PC-3 (cell line): ENCODE results near the gene CORO2A. TPM values are rescaled to one million over a fixed set of nuclear protein-coding genes. Genes with fewer than 3 reads are reported as not detected.

ENCODE experiments used
- ATAC-seq: fragments of 200-7000 bp; cut with Tn5 transposase; 2 replicates; pipeline ENCODE4 v1.9.1; 2020; ENCODE audit warnings: mild to moderate bottlenecking, moderate library complexity
- BruUV-seq: library from RNA; stranded (reverse); fragments of 400-500 nt; replicated peaks from 2 replicates; lab custom pipeline; 2021; lab: Mats Ljungman, UMichigan
- CTCF ChIA-PET: fragments of 300-600 bp; sonication (Branson Sonifier 250); formaldehyde crosslinking; loops from one replicate; lab custom pipeline; 2022; ENCODE audit warnings: antibody characterized with exemption; lab: Charles Lee
- POLR2A ChIA-PET: fragments of 300-600 bp; sonication (Branson Sonifier 250); formaldehyde crosslinking; loops from one replicate; lab custom pipeline; 2022; ENCODE audit warnings: antibody characterized with exemption; ENCODE audit not compliant: unreplicated experiment; lab: Charles Lee
- DNase-seq: peaks from one replicate; pipeline ENCODE4 v3.0.0-alpha.2; 2015
- H2AFZ ChIP-seq: fragments of 300-600 bp; sonication (generic); 2 replicates; pipeline ENCODE4 v1.6.0; 2016; ENCODE audit warnings: antibody characterized with exemption, low read length
- H3F3A ChIP-seq: fragments of 300-600 bp; sonication (generic); one replicate; pipeline ENCODE4 v1.6.0; 2017; ENCODE audit warnings: antibody characterized with exemption, low read length, control low read depth, mild to moderate bottlenecking; ENCODE audit not compliant: unreplicated experiment
- H3K27ac ChIP-seq: fragments of 300-600 bp; sonication (generic); 2 replicates; pipeline ENCODE4 v1.5.1; 2016; ENCODE audit warnings: mild to moderate bottlenecking, low read length
- H3K27me3 ChIP-seq: fragments of 300-600 bp; sonication (generic); 2 replicates; pipeline ENCODE4 v1.6.1; 2016; ENCODE audit warnings: low read length, mixed read lengths
- H3K36me3 ChIP-seq: fragments of 300-600 bp; sonication (generic); 2 replicates; pipeline ENCODE4 v1.6.1; 2016; ENCODE audit warnings: low read depth, mixed run types, low read length, mixed read lengths
- H3K4me1 ChIP-seq: fragments of 300-600 bp; sonication (generic); 2 replicates; pipeline ENCODE4 v1.5.1; 2016; ENCODE audit warnings: low read length; ENCODE audit not compliant: insufficient read depth
- H3K4me2 ChIP-seq: fragments of 300-600 bp; sonication (generic); 2 replicates; pipeline ENCODE4 v1.6.0; 2016; ENCODE audit warnings: low read length
- H3K4me3 ChIP-seq: fragments of 300-600 bp; sonication (generic); 2 replicates; pipeline ENCODE4 v1.5.1; 2016; ENCODE audit warnings: mild to moderate bottlenecking, low read length, mixed read lengths
- H3K79me2 ChIP-seq: fragments of 300-600 bp; sonication (generic); 2 replicates; pipeline ENCODE4 v1.6.1; 2017; ENCODE audit warnings: low read length, mixed read lengths
- H3K9ac ChIP-seq: fragments of 300-600 bp; sonication (generic); 2 replicates; pipeline ENCODE4 v1.6.0; 2016; ENCODE audit warnings: mild to moderate bottlenecking, low read length
- H3K9me2 ChIP-seq: fragments of 300-600 bp; sonication (generic); replicated peaks from 2 replicates; pipeline ENCODE4 v1.6.1; 2016; ENCODE audit warnings: mixed run types, low read length, mixed read lengths
- H3K9me3 ChIP-seq: fragments of 300-600 bp; sonication (generic); 2 replicates; pipeline ENCODE4 v1.6.1; 2016; ENCODE audit warnings: low read length, mixed read lengths
- H4K20me1 ChIP-seq: fragments of 300-600 bp; sonication (generic); 2 replicates; pipeline ENCODE4 v1.6.1; 2016; ENCODE audit warnings: low read length, mixed read lengths
- EZH2 ChIP-seq: fragments of 300-600 bp; sonication (generic); IDR thresholded peaks from one replicate; pipeline ENCODE4 v1.6.1; 2017; ENCODE audit warnings: antibody characterized with exemption, mild to moderate bottlenecking, low read length; ENCODE audit not compliant: unreplicated experiment
- EZH2phosphoT487 ChIP-seq: fragments of 300-600 bp; sonication (generic); IDR thresholded peaks from 2 replicates; pipeline ENCODE4 v1.6.1; 2018; ENCODE audit warnings: mild to moderate bottlenecking, antibody characterized with exemption, low read length, borderline replicate concordance
- intact Hi-C: fragments of 100-400 bp; cut with micrococcal nuclease; formaldehyde crosslinking; loops from 2 replicates; pipeline ENCODE4 v1.9.0; 2023
- total RNA-seq: library from RNA; depleted of rRNA; stranded (reverse); fragments of >200 nt; gene quantifications from 2 replicates; pipeline ENCODE4 v1.2.3, GENCODE V29; 2014
- TF ChIP-seq, protein P1 (sequence below): fragments of 300-600 bp; sonication (generic); conservative IDR thresholded peaks from 2 replicates; pipeline ENCODE4 v1.5.1; 2017; ENCODE audit warnings: antibody characterized with exemption, low read depth, mild to moderate bottlenecking, low read length

Gene CORO2A
- total RNA-seq, 1 experiment from 2014 or later, result 2.2 TPM

DNA sequence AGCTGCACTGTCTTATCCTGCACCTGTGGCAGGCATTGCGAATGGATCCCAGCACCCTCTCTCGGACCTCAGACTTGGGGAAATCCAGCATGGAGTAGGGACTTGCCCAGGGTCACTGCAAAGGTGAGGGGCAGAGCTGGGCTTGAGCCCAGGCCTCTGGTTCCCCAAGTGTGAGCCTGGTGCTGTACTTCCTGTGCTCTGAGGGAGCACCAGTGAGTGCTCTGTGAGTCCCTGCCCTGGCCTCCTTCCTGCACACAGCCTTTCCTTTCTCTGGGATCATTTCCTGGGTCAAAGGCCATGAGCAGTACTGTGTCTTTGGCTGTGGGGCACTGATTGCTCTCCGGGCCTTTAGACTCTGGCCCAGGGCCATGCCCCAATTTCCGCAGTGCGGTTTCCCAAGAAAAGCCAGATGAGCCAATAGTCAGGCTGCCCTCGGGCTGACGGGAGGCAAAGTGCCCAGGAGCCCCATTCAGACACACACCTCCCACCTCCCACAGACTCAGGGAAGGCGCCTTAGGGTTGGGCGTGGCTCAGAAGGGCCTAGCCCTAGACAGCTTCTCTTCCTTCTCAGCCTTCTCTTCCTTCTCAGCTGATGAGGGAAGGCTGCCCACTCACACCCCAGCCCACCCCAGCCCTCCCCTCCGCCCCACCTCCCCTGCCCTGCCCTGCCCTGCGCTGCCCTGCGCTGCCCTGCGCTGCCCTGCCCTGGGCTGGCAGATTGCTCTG lies 50.1 kb downstream of the CORO2A start:
- no TSS peak for BruUV-seq
- no peak overlapping the region; the same call in 1 of the 2 replicates for H3K9ac ChIP-seq
- H3K27me3 ChIP-seq, result no peaks in the 10 kb centered on the region
- TF ChIP-seq EZH2, result no peak
- TF ChIP-seq, protein P1, sequence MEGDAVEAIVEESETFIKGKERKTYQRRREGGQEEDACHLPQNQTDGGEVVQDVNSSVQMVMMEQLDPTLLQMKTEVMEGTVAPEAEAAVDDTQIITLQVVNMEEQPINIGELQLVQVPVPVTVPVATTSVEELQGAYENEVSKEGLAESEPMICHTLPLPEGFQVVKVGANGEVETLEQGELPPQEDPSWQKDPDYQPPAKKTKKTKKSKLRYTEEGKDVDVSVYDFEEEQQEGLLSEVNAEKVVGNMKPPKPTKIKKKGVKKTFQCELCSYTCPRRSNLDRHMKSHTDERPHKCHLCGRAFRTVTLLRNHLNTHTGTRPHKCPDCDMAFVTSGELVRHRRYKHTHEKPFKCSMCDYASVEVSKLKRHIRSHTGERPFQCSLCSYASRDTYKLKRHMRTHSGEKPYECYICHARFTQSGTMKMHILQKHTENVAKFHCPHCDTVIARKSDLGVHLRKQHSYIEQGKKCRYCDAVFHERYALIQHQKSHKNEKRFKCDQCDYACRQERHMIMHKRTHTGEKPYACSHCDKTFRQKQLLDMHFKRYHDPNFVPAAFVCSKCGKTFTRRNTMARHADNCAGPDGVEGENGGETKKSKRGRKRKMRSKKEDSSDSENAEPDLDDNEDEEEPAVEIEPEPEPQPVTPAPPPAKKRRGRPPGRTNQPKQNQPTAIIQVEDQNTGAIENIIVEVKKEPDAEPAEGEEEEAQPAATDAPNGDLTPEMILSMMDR, result no peak
- TF ChIP-seq EZH2phosphoT487, result no peak
- H2AFZ ChIP-seq, result peak overlapping the region; percentile 11; the same call in 1 of the 2 replicates
- DNase-seq (peak; percentile 88), ATAC-seq (peak; percentile 84)
- H3K27ac ChIP-seq, result peak overlapping the region; percentile 60
- H3K4me1 ChIP-seq, result peaks cover 39% of the 10 kb centered on the region
- H3K4me2 ChIP-seq, result no peak overlapping the region
- H3K4me3 ChIP-seq, result no peak overlapping the region
- no peaks in the 10 kb centered on the region for H3K36me3 ChIP-seq
- H3F3A ChIP-seq, result no peaks in the 10 kb centered on the region
- ChIA-PET POLR2A (no interaction called here), CTCF (interaction anchor here (0.6 kb wide), 1 partner anchor 68 kb away, joined by 3 read pairs; no protein-coding TSS in a partner anchor)
- no peaks in the 10 kb centered on the region for H4K20me1 ChIP-seq
- no peaks in the 10 kb centered on the region for H3K9me2 ChIP-seq
- intact Hi-C loops, result loop anchor here (10.0 kb wide), 1 partner anchor 52 kb away; the partner anchor contains the start of gene CORO2A
- no peaks in the 10 kb centered on the region for H3K79me2 ChIP-seq
- no peaks in the 10 kb centered on the region for H3K9me3 ChIP-seq

DNA sequence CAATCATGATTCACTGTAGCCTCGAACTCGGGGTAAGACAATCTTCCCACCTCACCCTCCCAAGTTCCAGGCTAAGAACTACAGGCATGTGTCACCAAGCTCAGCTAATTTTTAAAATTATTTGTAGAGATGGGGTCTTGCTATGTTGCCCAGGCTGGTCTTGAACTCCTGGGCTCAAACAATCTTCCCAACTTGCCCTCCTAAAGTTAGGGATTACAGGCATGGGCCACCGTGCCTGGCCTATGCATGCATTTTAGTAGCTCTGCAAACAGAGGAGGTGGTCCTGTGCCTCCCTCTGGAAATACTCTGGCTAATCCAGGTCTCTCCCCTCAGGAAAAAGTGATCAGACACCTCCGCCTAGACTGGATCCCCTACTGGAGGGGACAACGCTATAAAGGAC lies 51.9 kb downstream of the CORO2A start:
- no peaks in the 10 kb centered on the region for H3K9me2 ChIP-seq
- no peak for ATAC-seq
- H3F3A ChIP-seq, result no peaks in the 10 kb centered on the region
- POLR2A ChIA-PET, result no interaction called here
- H3K27ac ChIP-seq, result no peak overlapping the region
- no peak overlapping the region for H3K4me2 ChIP-seq
- intact Hi-C loops, result loop anchor here (10.0 kb wide), 1 partner anchor 54 kb away; the partner anchor contains the start of gene CORO2A
- H3K27me3 ChIP-seq, result no peaks in the 10 kb centered on the region
- H3K79me2 ChIP-seq, result no peaks in the 10 kb centered on the region
- no peak for DNase-seq
- H3K4me1 ChIP-seq, result peaks cover 25% of the 10 kb centered on the region
- H3K4me3 ChIP-seq, result no peak overlapping the region
- H3K36me3 ChIP-seq, result no peaks in the 10 kb centered on the region
- H3K9ac ChIP-seq, result no peak overlapping the region
- no peaks in the 10 kb centered on the region for H3K9me3 ChIP-seq
- TF ChIP-seq, protein P1, result no peak
- TF ChIP-seq EZH2, result no peak
- TF ChIP-seq EZH2phosphoT487, result no peak
- CTCF ChIA-PET, result no interaction called here
- H4K20me1 ChIP-seq, result no peaks in the 10 kb centered on the region
- H2AFZ ChIP-seq, result no peak overlapping the region
- no TSS peak for BruUV-seq

DNA sequence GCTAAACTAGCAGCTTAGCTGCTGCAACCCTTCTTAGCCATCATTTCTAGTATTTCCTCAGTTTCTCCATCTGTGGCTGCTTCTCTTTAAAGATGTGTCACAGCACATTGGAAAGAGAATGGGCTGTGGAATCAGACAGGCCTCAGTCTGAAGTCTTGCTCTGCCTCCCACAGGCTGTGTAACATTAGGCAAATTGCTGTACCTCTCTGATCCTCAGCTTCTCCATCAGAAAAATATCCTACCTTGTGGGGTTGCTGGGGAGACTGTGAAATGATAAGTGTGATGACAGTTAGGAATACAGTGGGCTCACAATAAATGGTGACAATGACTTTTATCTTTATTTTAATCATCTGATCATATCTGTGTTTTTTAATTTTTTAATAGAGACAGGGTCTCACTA lies 55.9 kb downstream of the CORO2A start:
- no peak overlapping the region for H3K9ac ChIP-seq
- no peak for TF ChIP-seq EZH2
- TF ChIP-seq, protein P1, result no peak
- TF ChIP-seq EZH2phosphoT487, result no peak
- POLR2A ChIA-PET, result no interaction called here
- no peaks in the 10 kb centered on the region for H3K27me3 ChIP-seq
- no peak overlapping the region for H3K27ac ChIP-seq
- intact Hi-C loops, result no loop called here
- no peak overlapping the region for H3K4me2 ChIP-seq
- ATAC-seq, result no peak
- no peaks in the 10 kb centered on the region for H3K9me3 ChIP-seq
- H2AFZ ChIP-seq, result no peak overlapping the region
- CTCF ChIA-PET, result no interaction called here
- no TSS peak for BruUV-seq
- H3F3A ChIP-seq, result no peaks in the 10 kb centered on the region
- DNase-seq, result no peak
- no peaks in the 10 kb centered on the region for H3K9me2 ChIP-seq
- no peaks in the 10 kb centered on the region for H3K4me1 ChIP-seq
- no peaks in the 10 kb centered on the region for H3K79me2 ChIP-seq
- no peak overlapping the region for H3K4me3 ChIP-seq
- H4K20me1 ChIP-seq, result no peaks in the 10 kb centered on the region
- no peaks in the 10 kb centered on the region for H3K36me3 ChIP-seq
